CD14-positive monocyte (primary cell): ENCODE results near the gene PDE4B. TPM values are rescaled to one million over a fixed set of nuclear protein-coding genes. Genes with fewer than 3 reads are reported as not detected.

ENCODE experiments used
- DNase-seq, 3 donors: peaks; one replicate each; pipeline ENCODE4 v3.0.0-alpha.2; 2011 to 2022
- H2AFZ ChIP-seq: 2 replicates; pipeline ENCODE4 v1.6.0; 2012; ENCODE audit warnings: mild to moderate bottlenecking, low read depth, low read length, inconsistent platforms; ENCODE audit not compliant: insufficient read depth, poor library complexity, severe bottlenecking
- H3K27ac ChIP-seq, 2 donors: 1 replicate in 1 of 2; 2 replicates in 1 of 2; pipeline ENCODE4 v1.5.1; 2012 to 2013; ENCODE audit warnings: low read length in 2 of 2, control low read depth in 1 of 2, inconsistent platforms in 1 of 2, low read depth in 1 of 2, mild to moderate bottlenecking in 1 of 2
- H3K27me3 ChIP-seq, 2 donors: one replicate each; pipeline versions ENCODE4 v1.6.0 to v1.6.1; 2011 to 2013; ENCODE audit warnings: low read length in 2 of 2; ENCODE audit not compliant: control insufficient read depth in 2 of 2, insufficient read depth in 2 of 2
- H3K36me3 ChIP-seq, 2 donors: replicated peaks in 1 of 2; 1 replicate in 1 of 2; 2 replicates in 1 of 2; pipeline versions ENCODE4 v1.5.1 to v1.6.1; 2012 to 2013; ENCODE audit warnings: low read length in 2 of 2, control low read depth in 1 of 2, inconsistent platforms in 1 of 2, mild to moderate bottlenecking in 1 of 2; ENCODE audit not compliant: insufficient read depth in 2 of 2, control insufficient read depth in 1 of 2
- H3K4me1 ChIP-seq, 2 donors: 1 replicate in 1 of 2; 2 replicates in 1 of 2; pipeline versions ENCODE4 v1.5.1 to v1.6.1; 2012 to 2013; ENCODE audit warnings: low read length in 2 of 2, control low read depth in 1 of 2, inconsistent platforms in 1 of 2, mild to moderate bottlenecking in 1 of 2, moderate library complexity in 1 of 2; ENCODE audit not compliant: insufficient read depth in 2 of 2, control insufficient read depth in 1 of 2
- H3K4me2 ChIP-seq: replicated peaks from 2 replicates; pipeline ENCODE3; 2012; ENCODE audit warnings: low read length, moderate library complexity, mild to moderate bottlenecking; ENCODE audit not compliant: poor library complexity, severe bottlenecking; ENCODE audit errors: extremely low read depth
- H3K4me3 ChIP-seq, 3 experiments: fragments of 200-600 bp in 1 of 3; sonication (generic) in 1 of 3; replicated peaks in 1 of 3; 1 replicate in 2 of 3; 2 replicates in 1 of 3; pipeline ENCODE4 v1.5.1; 2011 to 2013; ENCODE audit warnings: low read length in 3 of 3, mild to moderate bottlenecking in 3 of 3, control low read depth in 2 of 3, low read depth in 2 of 3, inconsistent platforms in 1 of 3, moderate library complexity in 1 of 3
- H3K79me2 ChIP-seq: 2 replicates; pipeline ENCODE4 v1.6.0; 2012; ENCODE audit warnings: mild to moderate bottlenecking, control low read depth, inconsistent platforms, low read length, moderate library complexity; ENCODE audit not compliant: insufficient read depth
- H3K9ac ChIP-seq: 2 replicates; pipeline ENCODE4 v1.6.0; 2017; ENCODE audit warnings: low read length, mild to moderate bottlenecking; ENCODE audit not compliant: insufficient read depth, poor library complexity, severe bottlenecking
- H3K9me3 ChIP-seq, 2 donors: replicated peaks in 1 of 2; 1 replicate in 1 of 2; 2 replicates in 1 of 2; pipeline versions ENCODE4 v1.5.1 to v1.6.1; 2012 to 2013; ENCODE audit warnings: low read length in 2 of 2, control low read depth in 1 of 2; ENCODE audit not compliant: control insufficient read depth in 1 of 2, insufficient read depth in 1 of 2
- H4K20me1 ChIP-seq: 2 replicates; pipeline ENCODE4 v1.6.0; 2012; ENCODE audit warnings: mild to moderate bottlenecking, low read length, control low read depth, moderate library complexity; ENCODE audit not compliant: insufficient read depth
- H3K27ac Mint-ChIP-seq, 7 donors: one replicate each; pipeline ENCODE4 v1.8.0; 2020; ENCODE audit warnings: mild to moderate bottlenecking in 7 of 7, mixed read lengths in 7 of 7, moderate library complexity in 6 of 7, inconsistent platforms in 2 of 7
- H3K27me3 Mint-ChIP-seq, 3 donors: one replicate each; pipeline ENCODE4 v1.8.0; 2021 to 2022; ENCODE audit warnings: low read depth in 3 of 3, mild to moderate bottlenecking in 3 of 3, mixed read lengths in 3 of 3, moderate library complexity in 3 of 3, inconsistent platforms in 1 of 3
- H3K36me3 Mint-ChIP-seq, 2 donors: one replicate each; pipeline ENCODE4 v1.8.0; 2020; ENCODE audit warnings: mixed read lengths in 2 of 2, inconsistent platforms in 1 of 2, mild to moderate bottlenecking in 1 of 2
- H3K4me1 Mint-ChIP-seq: one replicate; pipeline ENCODE4 v1.8.0; 2020; ENCODE audit warnings: mild to moderate bottlenecking, mixed read lengths
- H3K4me3 Mint-ChIP-seq, 2 donors: one replicate each; pipeline ENCODE4 v1.8.0; 2020; ENCODE audit warnings: mild to moderate bottlenecking in 2 of 2, mixed read lengths in 2 of 2, moderate library complexity in 1 of 2
- H3K9me3 Mint-ChIP-seq, 7 donors: one replicate each; pipeline ENCODE4 v1.8.0; 2020 to 2022; ENCODE audit warnings: mixed read lengths in 7 of 7, mild to moderate bottlenecking in 6 of 7, moderate library complexity in 6 of 7, inconsistent platforms in 2 of 7
- CTCF ChIP-seq: fragments of 200-600 bp; IDR thresholded peaks from one replicate; pipeline ENCODE4 v1.8.0; 2022; ENCODE audit warnings: antibody characterized with exemption, mild to moderate bottlenecking
- WGBS: methylation state at CpG from one replicate; pipeline ENCODE4 v1.1.5; 2013; ENCODE audit warnings: missing lambda C conversion rate; ENCODE audit not compliant: insufficient coverage; 5-methylcytosine and 5-hydroxymethylcytosine counted together
- intact Hi-C, 2 donors: fragments of 100-400 bp; cut with micrococcal nuclease; formaldehyde crosslinking; loops; one replicate each; pipeline versions ENCODE4 v1.15.0 to v1.15.1; 2023
- polyA plus RNA-seq, 3 donors: library from polyadenylated mRNA; depleted of rRNA in 1 of 3; unstranded in 2 of 3; stranded (reverse) in 1 of 3; fragments of 300-500 nt in 2 of 3; fragments of >200 nt in 1 of 3; fragmentation: Illumina TruSeq in 2 of 3; gene quantifications; 1 replicate in 2 of 3; 2 replicates in 1 of 3; pipeline ENCODE4 v1.2.3, GENCODE V29; 2012 to 2021

Gene PDE4B
- polyA plus RNA-seq, 3 donors, result 17.2 to 52.8 (median 25.2) TPM

GRCh38 chr1:66351478-66351877 is 558.8 kb downstream of the PDE4B start:
- H3K9ac ChIP-seq, result no peak overlapping the region
- no peak overlapping the region for H2AFZ ChIP-seq
- H3K4me2 ChIP-seq, result no peak overlapping the region
- Mint-ChIP-seq H3K4me3 (no peak overlapping the region), H3K27ac (peak overlapping the region in 5 of 7 donors; percentile 15 to 67 (median 41)), H3K4me1 (peaks cover 48% of the 10 kb centered on the region), H3K9me3 (peaks cover 0 to 2% (median 0%) of the 10 kb centered on the region in 7 donors), H3K36me3 (peaks cover 32 to 43% of the 10 kb centered on the region in 2 donors), H3K27me3 (no peaks in the 10 kb centered on the region)
- peaks cover 72% of the 10 kb centered on the region for H4K20me1 ChIP-seq
- peaks cover 20 to 39% of the 10 kb centered on the region in 2 donors for H3K4me1 ChIP-seq
- intact Hi-C loops, result no loop called here
- TF ChIP-seq CTCF, result no peak
- peaks cover 5 to 13% of the 10 kb centered on the region in 2 donors for H3K36me3 ChIP-seq
- peak in 1 of 3 donors; percentile 28 for DNase-seq
- no peak overlapping the region for H3K4me3 ChIP-seq
- H3K79me2 ChIP-seq, result peaks cover 70% of the 10 kb centered on the region
- H3K27ac ChIP-seq, result peak overlapping the region in 1 of 2 donors; percentile 11
- H3K27me3 ChIP-seq, result no peaks in the 10 kb centered on the region
- H3K9me3 ChIP-seq, result no peaks in the 10 kb centered on the region

GRCh38 chr1:66351913-66352312 is 559.2 kb downstream of the PDE4B start:
- peak overlapping the region in 5 of 7 donors; percentile 10 to 66 (median 40) for H3K27ac Mint-ChIP-seq
- H3K79me2 ChIP-seq, result peaks cover 66% of the 10 kb centered on the region
- 87% methylated on average over 3 of the region's 3 CpGs for WGBS

More at GRCh38 chr1:66351913-66352312, 559.2 kb downstream of the PDE4B start:
- no peak overlapping the region for H3K4me3 ChIP-seq
- intact Hi-C loops, result no loop called here
- Mint-ChIP-seq H3K4me1 (peaks cover 47% of the 10 kb centered on the region), H3K27me3 (no peaks in the 10 kb centered on the region), H3K4me3 (no peak overlapping the region), H3K9me3 (peaks cover 0 to 2% (median 0%) of the 10 kb centered on the region in 7 donors), H3K36me3 (peaks cover 34 to 43% of the 10 kb centered on the region in 2 donors)
- H3K27me3 ChIP-seq, result no peaks in the 10 kb centered on the region
- DNase-seq, result peak in 1 of 3 donors; percentile 30
- H3K36me3 ChIP-seq, result peaks cover 8 to 17% of the 10 kb centered on the region in 2 donors
- TF ChIP-seq CTCF, result no peak
- no peak overlapping the region for H2AFZ ChIP-seq
- H3K9ac ChIP-seq, result no peak overlapping the region
- H4K20me1 ChIP-seq, result peaks cover 68% of the 10 kb centered on the region
- no peaks in the 10 kb centered on the region for H3K9me3 ChIP-seq
- peak overlapping the region in 1 of 2 donors; percentile 11 for H3K27ac ChIP-seq
- no peak overlapping the region for H3K4me2 ChIP-seq
- peaks cover 20 to 39% of the 10 kb centered on the region in 2 donors for H3K4me1 ChIP-seq
